ENCODE results near the gene CHMP5.

DNA sequence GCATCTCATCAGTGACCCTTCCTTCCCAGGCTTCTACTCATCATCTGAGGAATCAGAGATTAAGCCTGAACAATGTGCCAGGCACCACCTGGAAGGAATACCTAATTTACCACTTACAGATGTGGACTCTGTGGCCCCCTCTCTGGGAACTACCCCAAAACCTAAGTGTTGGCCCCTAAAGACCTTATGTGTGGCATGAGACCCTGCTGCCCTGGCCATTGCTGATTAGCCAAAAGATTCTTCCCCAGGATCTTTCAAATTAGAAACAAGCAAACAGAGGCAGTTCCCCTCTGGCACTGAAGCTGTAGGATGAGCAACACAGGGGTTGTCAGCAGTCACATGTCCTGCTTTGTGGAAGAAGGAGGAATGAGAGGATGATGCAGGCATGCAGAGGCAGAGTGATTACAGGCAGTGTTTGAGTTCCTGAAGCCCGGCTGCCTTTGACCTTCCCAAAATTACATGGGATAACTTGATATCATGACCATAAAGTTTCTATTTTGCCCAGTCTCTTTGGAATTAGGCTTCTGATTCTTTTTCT is 14.3 kb upstream of the CHMP5 start:
- TF ChIP-seq POLR2AphosphoS5 (IDR thresholded peaks at IDR 0.05; ENCODE audit: low read depth, low read length) (no peak), POLR2A (IDR thresholded peaks at IDR 0.05; ENCODE audit: borderline replicate concordance, extremely low read depth, insufficient read depth, insufficient read length) (no peak), CTCF (IDR thresholded peaks at IDR 0.05 in 2 of 3, conservative IDR thresholded peaks at IDR 0.05 in 1 of 3; ENCODE audit: borderline replicate concordance in 1 of 3, insufficient read depth in 1 of 3, low read depth in 2 of 3, low read length in 2 of 3) (no peak), EZH2 (IDR thresholded peaks at IDR 0.05) (no peak), SIN3A (IDR thresholded peaks at IDR 0.05; ENCODE audit: low read depth) (no peak), ZFX (IDR thresholded peaks at IDR 0.05) (no peak), ATF3 (IDR thresholded peaks at IDR 0.05) (no peak), SRF (IDR thresholded peaks at IDR 0.05; ENCODE audit: low read depth) (no peak), RAD21 (IDR thresholded peaks at IDR 0.05; ENCODE audit: low read depth) (no peak), TCF7L2 (IDR thresholded peaks at IDR 0.05; ENCODE audit: borderline replicate concordance, extremely low read depth, insufficient read depth, insufficient read length) (no peak)
- TF ChIP-seq, protein P1, sequence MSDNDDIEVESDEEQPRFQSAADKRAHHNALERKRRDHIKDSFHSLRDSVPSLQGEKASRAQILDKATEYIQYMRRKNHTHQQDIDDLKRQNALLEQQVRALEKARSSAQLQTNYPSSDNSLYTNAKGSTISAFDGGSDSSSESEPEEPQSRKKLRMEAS (IDR thresholded peaks at IDR 0.05) = no peak

Measured in HCT116 (cell line).